Keratinocyte (primary cell): ENCODE data around the gene SLC44A3. TPM values are rescaled to one million over a fixed set of nuclear protein-coding genes. Genes with fewer than 3 reads are reported as not detected.

Source experiments
- DNase-seq: peaks from one replicate; pipeline ENCODE4 v3.0.0-alpha.2; 2011; ENCODE audit warnings: low read depth, missing footprints, low spot score
- FAIRE-seq: peaks from 2 replicates; lab custom pipeline; 2011; peaks lifted over from hg19 to GRCh38; lab: Jason Lieb, UNC
- H2AFZ ChIP-seq: 2 replicates; pipeline ENCODE4 v1.6.0; 2012; ENCODE audit warnings: low read length, control low read depth, inconsistent platforms; ENCODE audit not compliant: control insufficient read depth
- H3K27ac ChIP-seq: 2 replicates; pipeline ENCODE4 v1.5.1; 2011; ENCODE audit warnings: low read length; ENCODE audit not compliant: control insufficient read depth, insufficient read depth
- H3K27me3 ChIP-seq: 3 replicates; pipeline ENCODE4 v1.6.0; 2011; ENCODE audit warnings: low read length; ENCODE audit not compliant: control insufficient read depth, insufficient read depth; ENCODE audit errors: extremely low read depth
- H3K36me3 ChIP-seq, 2 experiments: 2 replicates in 1 of 2; 3 replicates in 1 of 2; pipeline ENCODE4 v1.5.1; 2011; ENCODE audit warnings: low read length in 2 of 2, mild to moderate bottlenecking in 1 of 2; ENCODE audit not compliant: control insufficient read depth in 2 of 2, insufficient read depth in 2 of 2; ENCODE audit errors: extremely low read depth in 1 of 2
- H3K4me1 ChIP-seq: 3 replicates; pipeline ENCODE4 v1.5.1; 2011; ENCODE audit warnings: low read length; ENCODE audit not compliant: control insufficient read depth, insufficient read depth; ENCODE audit errors: extremely low read depth
- H3K4me2 ChIP-seq: 3 replicates; pipeline ENCODE4 v1.6.0; 2011; ENCODE audit warnings: low read depth, low read length; ENCODE audit not compliant: control insufficient read depth, insufficient read depth; ENCODE audit errors: extremely low read depth
- H3K4me3 ChIP-seq, 3 experiments: fragments of 200-600 bp in 1 of 3; sonication (generic) in 1 of 3; 2 replicates in 2 of 3; 3 replicates in 1 of 3; pipeline ENCODE4 v1.5.1; 2011 to 2016; ENCODE audit warnings: low read length in 3 of 3, mild to moderate bottlenecking in 3 of 3, control low read depth in 2 of 3, inconsistent platforms in 1 of 3, low read depth in 1 of 3, mixed read lengths in 1 of 3, mixed run types in 1 of 3, moderate library complexity in 1 of 3; ENCODE audit not compliant: control insufficient read depth in 2 of 3, insufficient read depth in 2 of 3; ENCODE audit errors: extremely low read depth in 1 of 3
- H3K79me2 ChIP-seq: 2 replicates; pipeline ENCODE4 v1.6.0; 2012; ENCODE audit warnings: low read length; ENCODE audit not compliant: control insufficient read depth, insufficient read depth
- H3K9ac ChIP-seq: 3 replicates; pipeline ENCODE4 v1.6.0; 2011; ENCODE audit warnings: low read length; ENCODE audit not compliant: control insufficient read depth, insufficient read depth; ENCODE audit errors: extremely low read depth
- H3K9me1 ChIP-seq: 3 replicates; pipeline ENCODE4 v1.6.0; 2011; ENCODE audit warnings: low read length; ENCODE audit not compliant: control insufficient read depth, insufficient read depth; ENCODE audit errors: extremely low read depth
- H3K9me3 ChIP-seq: 2 replicates; pipeline ENCODE4 v1.5.1; 2012; ENCODE audit warnings: low read depth, low read length; ENCODE audit not compliant: control insufficient read depth
- H4K20me1 ChIP-seq: 3 replicates; pipeline ENCODE4 v1.6.0; 2011; ENCODE audit warnings: low read length; ENCODE audit not compliant: control insufficient read depth, insufficient read depth; ENCODE audit errors: extremely low read depth
- CTCF ChIP-seq, 3 experiments: IDR thresholded peaks in 1 of 3; conservative IDR thresholded peaks in 1 of 3; optimal IDR thresholded peaks in 1 of 3; 2 replicates in 2 of 3; 3 replicates in 1 of 3; pipeline versions ENCODE3 to v1.5.1; 2011; ENCODE audit warnings: low read length in 3 of 3, mild to moderate bottlenecking in 3 of 3, moderate library complexity in 2 of 3, control low read depth in 1 of 3, inconsistent platforms in 1 of 3; ENCODE audit not compliant: insufficient read depth in 2 of 3; ENCODE audit errors: extremely low read depth in 1 of 3
- EZH2 ChIP-seq: IDR thresholded peaks from one replicate; pipeline ENCODE4 v1.6.1; 2012; ENCODE audit warnings: inconsistent platforms, mild to moderate bottlenecking, low read length, moderate library complexity
- dilution Hi-C: fragments of 300-500 bp; cut with MboI; formaldehyde crosslinking; loops from one replicate; pipeline ENCODE4 v1.7.0; 2020; ENCODE audit warnings: low sequenced_read_pairs; ENCODE audit not compliant: extremely low pct_ligation_motif_present
- polyA plus RNA-seq, 5 experiments: library from polyadenylated mRNA; depleted of rRNA in 3 of 5; stranded (reverse) in 3 of 5; stranded (forward) in 1 of 5; unstranded in 1 of 5; fragments of >200 nt; gene quantifications; 1 replicate in 1 of 5; 2 replicates in 3 of 5; 3 replicates in 1 of 5; pipeline versions ENCODE4 v1.2.1 to v1.2.3, GENCODE V29; 2011 to 2012; ENCODE audit warnings: missing spikeins in 2 of 5, low read depth in 1 of 5, low replicate concordance in 1 of 5

The SLC44A3 gene
- polyA plus RNA-seq, 1 donor (not counting 4 experiments of a cell fraction or from before 2014, with no cell fraction given), result 7.3 TPM

- Histone ChIP-seq H3K4me3 (no peak overlapping the region), H3K79me2 (no peaks in the 10 kb centered on the region), H3K36me3 (no peaks in the 10 kb centered on the region), H4K20me1 (no peaks in the 10 kb centered on the region), H3K4me2 (peak overlapping the region; percentile 35), H3K9me1 (no peaks in the 10 kb centered on the region), H3K4me1 (peaks cover 18% of the 10 kb centered on the region), H3K27ac (no peak overlapping the region), H3K27me3 (no peaks in the 10 kb centered on the region), H3K9ac (no peak overlapping the region), H2AFZ (no peak overlapping the region), H3K9me3 (no peaks in the 10 kb centered on the region)
- no peak for DNase-seq
- TF ChIP-seq EZH2, result no peak
- peak; percentile 87 to 92 (median 89) for TF ChIP-seq CTCF (optimal IDR thresholded peaks at IDR 0.05 in 1 of 3, IDR thresholded peaks at IDR 0.05 in 1 of 3, conservative IDR thresholded peaks at IDR 0.05 in 1 of 3; ENCODE audit: extremely low read depth in 1 of 3, insufficient read depth in 2 of 3, low read length in 3 of 3)
- FAIRE-seq, result peak; percentile 88
- dilution Hi-C loops, result no loop called here
Observed at GRCh38 chr1:94805912-94806311, 14.2 kb upstream of the SLC44A3 start.

GRCh38 chr1:94806441-94806871 is 13.7 kb upstream of the SLC44A3 start:
- H2AFZ ChIP-seq, result no peak overlapping the region
- dilution Hi-C loops, result no loop called here
- no peak overlapping the region for H3K9ac ChIP-seq
- no peaks in the 10 kb centered on the region for H3K27me3 ChIP-seq
- no peaks in the 10 kb centered on the region for H3K36me3 ChIP-seq
- H3K9me1 ChIP-seq, result no peaks in the 10 kb centered on the region
- no peak for TF ChIP-seq CTCF (optimal IDR thresholded peaks at IDR 0.05 in 1 of 3, IDR thresholded peaks at IDR 0.05 in 1 of 3, conservative IDR thresholded peaks at IDR 0.05 in 1 of 3; ENCODE audit: extremely low read depth in 1 of 3, insufficient read depth in 2 of 3, low read length in 3 of 3)
- peak; percentile 39 for FAIRE-seq
- DNase-seq, result no peak
- no peak overlapping the region for H3K27ac ChIP-seq
- H3K4me1 ChIP-seq, result peaks cover 13% of the 10 kb centered on the region
- H3K4me2 ChIP-seq, result peak overlapping the region; percentile 35
- H3K79me2 ChIP-seq, result no peaks in the 10 kb centered on the region
- no peaks in the 10 kb centered on the region for H4K20me1 ChIP-seq
- H3K4me3 ChIP-seq, result no peak overlapping the region
- no peaks in the 10 kb centered on the region for H3K9me3 ChIP-seq
